Psoas muscle (tissue), 8 donors: ENCODE measurements around the gene MYO3B. TPM values are rescaled to one million over a fixed set of nuclear protein-coding genes. Genes with fewer than 3 reads are reported as not detected.

Experiments used
- ATAC-seq, 4 donors: fragments of 200-7000 bp; cut with Tn5 transposase; one replicate each; pipeline ENCODE4 v1.9.1; 2020; ENCODE audit warnings: moderate library complexity in 3 of 4, mild to moderate bottlenecking in 2 of 4
- DNase-seq, 2 donors: peaks; one replicate each; pipeline ENCODE4 v3.0.0-alpha.2; 2020
- H3K27ac ChIP-seq: fragments of 200-600 bp; one replicate; pipeline ENCODE4 v1.8.0; 2022
- H3K27me3 ChIP-seq, 3 donors: fragments of 200-600 bp in 1 of 3; one replicate each; pipeline versions ENCODE4 v1.6.1 to v1.8.0; 2013 to 2022; ENCODE audit warnings: low read length in 2 of 3, mild to moderate bottlenecking in 2 of 3, moderate library complexity in 1 of 3; ENCODE audit not compliant: insufficient read depth in 3 of 3
- H3K36me3 ChIP-seq, 2 donors: fragments of 200-600 bp in 1 of 2; one replicate each; pipeline versions ENCODE4 v1.6.1 to v1.8.0; 2013 to 2022; ENCODE audit warnings: low read depth in 1 of 2, mild to moderate bottlenecking in 1 of 2, moderate library complexity in 1 of 2; ENCODE audit not compliant: insufficient read depth in 1 of 2
- H3K4me1 ChIP-seq: fragments of 200-600 bp; one replicate; pipeline ENCODE4 v1.8.0; 2022
- H3K4me3 ChIP-seq: fragments of 200-600 bp; one replicate; pipeline ENCODE4 v1.8.0; 2022; ENCODE audit warnings: mild to moderate bottlenecking
- H3K9me3 ChIP-seq: fragments of 200-600 bp; one replicate; pipeline ENCODE4 v1.8.0; 2022
- WGBS, 3 donors: extraction: QIAGEN DNeasy Blood & Tissue Kit; methylation state at CpG; one replicate each; pipeline versions ENCODE4 v1.1.6 to v1.1.7; 2013; 5-methylcytosine and 5-hydroxymethylcytosine counted together
- intact Hi-C, 2 donors: fragments of 100-400 bp; cut with DNase I; formaldehyde crosslinking; loops; one replicate each; pipeline versions ENCODE4 v1.11.0 to v1.14.2; 2022
- polyA plus RNA-seq, 3 donors: library from polyadenylated mRNA; stranded (reverse); fragments of 200-250 nt; gene quantifications; one replicate each; pipeline ENCODE4 v1.2.3, GENCODE V29; 2013
- total RNA-seq, 4 donors: library from RNA; stranded (reverse); fragmentation: NEBNext Ultra II Directional in 2 of 4; extraction: Animal tissue kit (Norgen Biotek cat#: 25700) in 2 of 4; gene quantifications; one replicate each; pipeline versions ENCODE4 v1.2.1 to v1.2.4, GENCODE V29; 2021 to 2023
- TF ChIP-seq, protein P1 (sequence below): fragments of 200-600 bp; IDR thresholded peaks from one replicate; pipeline ENCODE4 v1.8.0; 2022; ENCODE audit warnings: antibody characterized with exemption
- donor health status: healthy with polysubstance abuse.
- donor health status: DM: no; HTN: no; CAD: no; lungs with moderate emphysema.
- donor health status: Bipolar disorder and iron deficiency.
- donor health status: healthy.
- donor health status: DM: yes; HTN: yes; CAD: no.
- donor health status: DM: no; HTN: no; CAD: no.
- donor health status: DM: no; HTN: no; CAD: no.
- donor health status: DM: yes; HTN: yes; CAD: no.

MYO3B gene
- total and polyA plus RNA-seq, 7 donors, result 0.04 to 0.32 TPM; not detected in 5

DNA sequence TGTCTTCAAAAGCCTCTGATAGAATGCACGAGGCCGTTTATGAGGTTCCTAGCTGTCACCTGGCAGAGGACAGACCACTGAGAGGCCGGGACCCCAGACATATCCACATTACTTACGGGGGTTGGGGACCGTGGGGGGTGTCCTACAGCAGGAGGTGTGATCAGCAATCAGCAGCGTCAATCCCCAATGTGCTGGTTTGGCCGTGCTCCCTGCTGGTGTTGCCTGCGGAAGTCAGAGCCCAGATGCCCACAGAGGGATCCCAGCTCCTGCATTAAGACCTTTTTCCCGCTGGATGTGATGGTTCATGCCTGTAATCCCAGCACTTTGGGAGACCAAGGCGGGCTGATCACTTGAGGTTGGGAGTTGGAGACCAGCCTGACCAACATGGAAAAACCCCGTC lies 516.4 kb downstream of the MYO3B start:
- WGBS, 3 donors, result 81 to 84% (median 82%) methylated on average over 11 of the region's 11 CpGs
- no peak for ATAC-seq
- Histone ChIP-seq H3K27me3 (no peaks in the 10 kb centered on the region), H3K36me3 (no peaks in the 10 kb centered on the region), H3K4me3 (no peak overlapping the region), H3K9me3 (no peaks in the 10 kb centered on the region), H3K4me1 (no peaks in the 10 kb centered on the region), H3K27ac (no peak overlapping the region)
- intact Hi-C loops, result no loop called here
- DNase-seq, result no peak
- TF ChIP-seq, protein P1, sequence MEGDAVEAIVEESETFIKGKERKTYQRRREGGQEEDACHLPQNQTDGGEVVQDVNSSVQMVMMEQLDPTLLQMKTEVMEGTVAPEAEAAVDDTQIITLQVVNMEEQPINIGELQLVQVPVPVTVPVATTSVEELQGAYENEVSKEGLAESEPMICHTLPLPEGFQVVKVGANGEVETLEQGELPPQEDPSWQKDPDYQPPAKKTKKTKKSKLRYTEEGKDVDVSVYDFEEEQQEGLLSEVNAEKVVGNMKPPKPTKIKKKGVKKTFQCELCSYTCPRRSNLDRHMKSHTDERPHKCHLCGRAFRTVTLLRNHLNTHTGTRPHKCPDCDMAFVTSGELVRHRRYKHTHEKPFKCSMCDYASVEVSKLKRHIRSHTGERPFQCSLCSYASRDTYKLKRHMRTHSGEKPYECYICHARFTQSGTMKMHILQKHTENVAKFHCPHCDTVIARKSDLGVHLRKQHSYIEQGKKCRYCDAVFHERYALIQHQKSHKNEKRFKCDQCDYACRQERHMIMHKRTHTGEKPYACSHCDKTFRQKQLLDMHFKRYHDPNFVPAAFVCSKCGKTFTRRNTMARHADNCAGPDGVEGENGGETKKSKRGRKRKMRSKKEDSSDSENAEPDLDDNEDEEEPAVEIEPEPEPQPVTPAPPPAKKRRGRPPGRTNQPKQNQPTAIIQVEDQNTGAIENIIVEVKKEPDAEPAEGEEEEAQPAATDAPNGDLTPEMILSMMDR, result no peak

DNA sequence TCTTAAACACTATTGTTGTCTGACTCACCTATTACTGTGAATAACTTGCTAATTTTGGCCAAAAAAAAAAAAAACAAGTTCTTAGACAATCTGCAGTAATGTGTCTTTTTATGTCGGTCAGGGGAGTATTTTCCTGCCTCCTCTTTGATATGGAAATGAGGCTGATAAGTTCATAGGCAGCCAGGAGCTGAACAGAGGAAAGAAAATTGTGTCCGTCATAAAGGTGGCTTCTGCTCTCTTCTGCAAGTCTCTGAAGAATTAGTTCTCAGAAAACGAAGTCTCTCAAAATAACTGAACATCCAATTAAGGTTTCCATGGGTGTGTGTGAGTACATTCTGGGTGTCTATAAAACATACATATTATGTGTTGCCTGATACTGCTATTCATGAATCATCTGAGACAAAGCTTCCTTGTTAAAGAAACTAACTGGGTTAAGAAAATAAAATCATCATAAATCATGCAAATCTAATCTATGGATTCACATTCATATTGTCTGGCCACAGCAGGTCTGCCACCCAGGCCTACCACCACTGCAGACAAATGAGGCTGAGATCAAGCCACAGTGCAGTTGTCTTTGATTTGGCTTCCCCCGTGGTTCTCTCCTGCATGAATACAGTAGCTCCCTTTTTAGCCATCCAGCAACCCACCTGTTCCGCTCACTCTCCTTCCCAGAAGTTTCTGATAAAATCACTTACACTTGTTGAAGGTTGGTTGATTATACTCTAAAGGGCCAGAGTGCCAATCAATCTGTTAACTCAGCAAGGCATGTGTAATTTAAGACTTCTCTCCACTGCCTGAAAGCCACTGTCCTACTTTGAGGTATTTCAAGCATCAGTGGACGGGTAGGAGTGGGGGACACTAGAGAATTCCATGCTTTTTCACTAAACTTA lies 517.8 kb downstream of the MYO3B start:
- DNase-seq (no peak), ATAC-seq (no peak)
- Histone ChIP-seq H3K27me3 (no peaks in the 10 kb centered on the region), H3K9me3 (no peaks in the 10 kb centered on the region), H3K4me1 (no peaks in the 10 kb centered on the region), H3K36me3 (no peaks in the 10 kb centered on the region), H3K4me3 (no peak overlapping the region), H3K27ac (no peak overlapping the region)
- 44 to 66% (median 59%) methylated on average over 6 of the region's 6 CpGs for WGBS, 3 donors
- intact Hi-C loops, result no loop called here
- TF ChIP-seq, protein P1, result no peak

- TF ChIP-seq, protein P1, result no peak
- H3K4me3 ChIP-seq, result no peak overlapping the region
- ATAC-seq, result no peak
- H3K27me3 ChIP-seq, result no peaks in the 10 kb centered on the region
- H3K36me3 ChIP-seq, result no peaks in the 10 kb centered on the region
- H3K27ac ChIP-seq, result no peak overlapping the region
- 92 to 97% (median 97%) methylated on average over 3 of the region's 3 CpGs for WGBS, 3 donors
- no peaks in the 10 kb centered on the region for H3K4me1 ChIP-seq
- intact Hi-C loops, result no loop called here
- H3K9me3 ChIP-seq, result no peaks in the 10 kb centered on the region
- DNase-seq, result no peak
Observed at GRCh38 chr2:170696948-170697347, 519.0 kb downstream of the MYO3B start.

- no peaks in the 10 kb centered on the region for H3K9me3 ChIP-seq
- no peaks in the 10 kb centered on the region for H3K27me3 ChIP-seq
- H3K4me3 ChIP-seq, result no peak overlapping the region
- TF ChIP-seq, protein P1, result no peak
- no peak overlapping the region for H3K27ac ChIP-seq
- H3K36me3 ChIP-seq, result no peaks in the 10 kb centered on the region
- ATAC-seq (no peak), DNase-seq (no peak)
- 80 to 88% (median 88%) methylated on average over 4 of the region's 4 CpGs for WGBS, 3 donors
- intact Hi-C loops, result loop anchor here in 1 of 2 donors (10.0 kb wide), 1 partner anchor 114 kb away; the partner anchor contains the start of gene GAD1
- no peaks in the 10 kb centered on the region for H3K4me1 ChIP-seq
Observed at GRCh38 chr2:170701011-170701410, 523.1 kb downstream of the MYO3B start.
